KOPT-K1 (cell line): ENCODE results near the gene KRTAP17-1.

ENCODE experiments used
- H3K27ac ChIP-seq: fragments of 200-600 bp; sonication (generic); 2 replicates; pipeline ENCODE4 v1.5.1; 2016; ENCODE audit warnings: antibody characterized with exemption, mild to moderate bottlenecking, low read depth, low read length; ENCODE audit not compliant: poor library complexity, severe bottlenecking
- H3K36me3 ChIP-seq: fragments of 200-600 bp; sonication (generic); 2 replicates; pipeline ENCODE4 v1.5.1; 2017; ENCODE audit warnings: antibody characterized with exemption, mild to moderate bottlenecking, low read length, moderate library complexity; ENCODE audit not compliant: insufficient read depth
- H3K9me3 ChIP-seq: fragments of 200-600 bp; sonication (generic); 2 replicates; pipeline ENCODE4 v1.5.1; 2017; ENCODE audit warnings: antibody characterized with exemption, low read length, mild to moderate bottlenecking; ENCODE audit not compliant: insufficient read depth, poor library complexity, severe bottlenecking

KRTAP17-1 gene

GRCh38 chr17:41339571-41340172, 24.2 kb upstream of the KRTAP17-1 start:
- H3K9me3 ChIP-seq = peaks cover 32% of the 10 kb centered on the region
- H3K36me3 ChIP-seq = no peaks in the 10 kb centered on the region
- no peak overlapping the region for H3K27ac ChIP-seq

GRCh38 chr17:41338961-41339485, 23.5 kb upstream of the KRTAP17-1 start:
- H3K9me3 ChIP-seq = peaks cover 30% of the 10 kb centered on the region
- H3K27ac ChIP-seq = no peak overlapping the region
- H3K36me3 ChIP-seq = no peaks in the 10 kb centered on the region

GRCh38 chr17:41335747-41336146, 20.2 kb upstream of the KRTAP17-1 start:
- Histone ChIP-seq H3K27ac (no peak overlapping the region), H3K9me3 (peaks cover 2% of the 10 kb centered on the region), H3K36me3 (no peaks in the 10 kb centered on the region)

GRCh38 chr17:41334385-41335305, 19.1 kb upstream of the KRTAP17-1 start:
- Histone ChIP-seq H3K36me3 (no peaks in the 10 kb centered on the region), H3K27ac (no peak overlapping the region), H3K9me3 (no peaks in the 10 kb centered on the region)

DNA sequence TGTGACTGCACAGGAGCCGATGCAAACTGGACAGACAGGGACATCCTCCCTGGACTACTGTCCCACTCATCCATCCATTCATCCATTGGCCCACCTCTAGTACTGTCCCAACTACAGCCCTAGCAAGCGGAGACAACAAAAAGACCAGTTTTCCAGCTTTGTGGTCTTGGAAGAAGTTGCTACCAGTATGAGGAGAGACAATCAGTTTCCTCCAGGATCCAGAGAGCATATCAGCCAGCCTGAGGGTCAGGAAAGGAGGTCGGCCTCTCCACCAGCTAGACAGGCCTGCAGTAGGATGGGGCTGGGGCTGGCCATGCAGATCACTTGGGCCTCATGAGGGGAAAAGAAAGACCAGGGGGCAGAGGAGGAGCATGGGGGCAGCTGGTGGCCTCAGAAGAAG, 18.3 kb upstream of the KRTAP17-1 start:
- H3K9me3 ChIP-seq = no peaks in the 10 kb centered on the region
- H3K27ac ChIP-seq = no peak overlapping the region
- H3K36me3 ChIP-seq = no peaks in the 10 kb centered on the region

GRCh38 chr17:41333098-41333497, 17.6 kb upstream of the KRTAP17-1 start:
- H3K9me3 ChIP-seq = no peaks in the 10 kb centered on the region
- no peak overlapping the region for H3K27ac ChIP-seq
- H3K36me3 ChIP-seq = no peaks in the 10 kb centered on the region

GRCh38 chr17:41332239-41332638, 16.7 kb upstream of the KRTAP17-1 start:
- Histone ChIP-seq H3K36me3 (no peaks in the 10 kb centered on the region), H3K27ac (no peak overlapping the region), H3K9me3 (no peaks in the 10 kb centered on the region)

GRCh38 chr17:41331606-41332005, 16.1 kb upstream of the KRTAP17-1 start:
- H3K9me3 ChIP-seq = no peaks in the 10 kb centered on the region
- H3K36me3 ChIP-seq = no peaks in the 10 kb centered on the region

DNA sequence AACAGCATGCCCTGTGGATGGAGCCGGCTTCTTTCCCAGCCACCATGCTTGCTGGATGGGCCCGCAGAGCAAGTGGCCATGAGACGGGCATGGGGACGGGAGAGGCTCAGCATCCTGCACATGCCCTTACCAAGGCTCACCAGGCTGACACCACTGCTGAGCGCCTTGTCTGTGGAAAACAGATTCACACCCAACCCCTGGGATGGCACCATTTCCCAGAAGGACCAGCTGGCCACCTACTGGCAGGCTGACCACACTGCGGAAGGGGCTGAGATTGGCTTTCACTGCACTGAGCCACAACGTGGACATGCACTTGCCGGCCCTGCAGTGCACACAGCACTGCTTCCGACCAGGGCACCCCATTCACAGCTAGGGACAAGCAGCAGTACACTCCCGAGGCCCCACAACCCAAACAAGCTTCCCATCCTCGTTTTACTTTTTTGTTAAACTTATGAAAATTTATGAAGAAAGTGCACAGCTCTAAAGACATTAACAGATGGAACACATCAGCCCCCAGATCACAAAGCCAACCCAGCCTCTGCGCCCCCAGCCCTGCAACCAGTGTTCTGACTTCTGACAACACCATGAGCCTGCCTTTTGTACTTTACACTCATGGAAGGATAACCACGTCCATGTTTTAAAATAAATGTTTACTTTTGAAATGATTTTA, 13.9 kb upstream of the KRTAP17-1 start:
- no peaks in the 10 kb centered on the region for H3K9me3 ChIP-seq
- no peak overlapping the region for H3K27ac ChIP-seq
- H3K36me3 ChIP-seq = no peaks in the 10 kb centered on the region

More at GRCh38 chr17:41331606-41332005, 16.1 kb upstream of the KRTAP17-1 start:
- H3K27ac ChIP-seq = no peak overlapping the region

DNA sequence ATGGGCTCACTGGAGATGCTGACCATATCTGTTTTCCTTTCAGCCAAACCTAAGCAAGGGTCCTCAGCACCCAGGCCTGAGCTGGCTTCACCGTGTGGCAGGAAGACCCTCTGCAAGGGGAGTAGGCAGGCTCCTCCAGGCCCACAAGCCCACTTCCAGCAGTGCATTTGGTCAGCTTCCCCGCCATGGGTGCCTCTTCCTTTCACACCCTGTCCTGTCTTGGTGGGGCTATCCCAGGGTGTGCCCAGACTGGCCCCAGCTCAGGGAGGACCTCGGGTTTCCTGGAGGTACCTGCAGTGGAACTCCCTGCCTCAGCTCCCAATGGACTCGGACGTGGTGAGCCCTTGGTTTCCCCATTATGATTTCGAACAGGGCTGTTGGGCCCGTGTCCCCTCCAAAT, 12.7 kb upstream of the KRTAP17-1 start:
- Histone ChIP-seq H3K27ac (no peak overlapping the region), H3K9me3 (no peaks in the 10 kb centered on the region), H3K36me3 (no peaks in the 10 kb centered on the region)

DNA sequence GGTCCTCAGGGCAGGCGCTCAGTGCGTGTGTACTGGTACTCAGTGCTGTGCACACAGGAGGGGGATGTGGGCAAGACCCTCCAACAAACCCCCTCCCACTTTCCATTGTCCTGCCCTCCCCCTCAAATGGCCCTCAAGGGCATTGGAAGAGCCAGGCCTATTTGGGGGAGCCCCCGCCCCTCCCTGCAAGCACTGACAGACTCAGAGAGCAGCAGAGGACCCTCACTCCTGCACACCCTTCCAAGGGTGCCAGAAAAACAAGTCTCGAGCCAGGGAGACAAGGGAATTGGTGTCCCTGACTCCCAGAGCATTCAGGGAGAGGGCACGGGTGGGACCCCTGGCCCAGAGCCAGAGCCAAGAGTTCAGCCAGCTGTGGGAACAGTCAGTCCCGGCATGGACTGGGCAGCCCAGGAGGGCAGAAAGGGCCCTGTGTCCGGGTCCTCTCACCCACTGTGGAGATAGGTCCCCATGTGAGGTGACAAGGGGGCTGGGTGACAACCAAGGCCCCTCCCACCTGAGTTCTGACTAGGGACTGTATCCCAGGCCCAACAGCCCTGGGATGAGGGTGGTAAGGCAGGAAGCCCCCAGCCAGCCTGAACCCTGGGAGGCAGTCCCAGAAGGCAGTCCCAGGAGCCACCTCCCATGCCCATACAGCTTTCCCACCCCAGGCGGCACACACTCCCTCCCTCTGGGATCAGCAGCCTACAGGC, 12.1 kb upstream of the KRTAP17-1 start:
- Histone ChIP-seq H3K27ac (no peak overlapping the region), H3K36me3 (no peaks in the 10 kb centered on the region), H3K9me3 (no peaks in the 10 kb centered on the region)

DNA sequence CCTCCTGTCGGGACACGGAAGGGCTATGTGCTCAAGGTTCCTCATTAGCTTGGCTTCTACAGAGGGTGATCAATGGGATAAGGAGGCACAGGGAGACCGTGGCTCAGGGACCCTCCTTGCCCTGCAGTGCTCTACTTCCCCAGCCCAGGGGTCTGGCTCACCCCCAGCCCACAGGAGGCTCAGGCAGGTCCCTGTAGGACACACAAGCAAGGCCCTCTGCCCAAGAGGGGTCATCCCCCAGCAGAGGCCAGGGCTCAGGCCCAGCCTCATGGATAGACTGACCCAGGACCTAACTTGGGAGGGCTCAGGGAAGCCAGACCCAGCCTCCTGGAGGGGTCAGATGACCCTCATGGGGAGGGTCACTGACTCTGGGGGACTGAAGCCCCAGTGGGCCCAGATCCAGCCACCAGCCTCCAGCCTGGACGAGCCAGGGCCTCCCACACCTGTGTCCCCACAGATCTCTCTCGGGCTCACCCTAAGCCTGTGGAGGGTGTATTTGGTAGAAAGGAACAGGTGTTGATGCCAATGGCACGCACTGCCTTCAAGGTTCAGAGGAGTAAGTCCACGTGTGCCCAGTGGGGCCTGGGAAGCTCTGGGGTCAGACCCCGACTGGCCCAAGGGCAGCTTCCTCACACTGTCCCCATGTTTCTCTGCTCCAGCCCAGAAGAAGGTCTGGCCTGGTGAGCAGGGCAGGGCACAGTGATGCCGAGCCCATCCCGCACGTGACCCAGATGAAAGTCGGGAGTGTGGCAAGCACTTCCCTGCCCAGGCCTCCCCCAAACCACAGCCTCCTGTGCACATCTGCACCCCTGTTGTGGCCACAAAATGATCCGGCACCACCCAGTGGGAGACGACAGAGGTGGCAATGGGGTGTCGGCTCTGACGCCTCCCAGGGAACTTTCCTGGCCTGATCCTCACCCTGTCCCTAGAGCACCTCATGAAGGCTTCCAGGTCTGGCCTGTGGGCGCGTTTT, 10.9 kb upstream of the KRTAP17-1 start:
- Histone ChIP-seq H3K27ac (no peak overlapping the region), H3K36me3 (no peaks in the 10 kb centered on the region), H3K9me3 (no peaks in the 10 kb centered on the region)

GRCh38 chr17:41325611-41326010, 10.1 kb upstream of the KRTAP17-1 start:
- Histone ChIP-seq H3K27ac (no peak overlapping the region), H3K9me3 (peaks cover 2% of the 10 kb centered on the region), H3K36me3 (no peaks in the 10 kb centered on the region)

- Histone ChIP-seq H3K9me3 (peaks cover 7% of the 10 kb centered on the region), H3K27ac (no peak overlapping the region), H3K36me3 (no peaks in the 10 kb centered on the region)
Measured at GRCh38 chr17:41325126-41325525, 9.6 kb upstream of the KRTAP17-1 start.
